Thoracic aorta endothelial cell (primary cell): ENCODE data around the gene TBX20. TPM values are rescaled to one million over a fixed set of nuclear protein-coding genes. Genes with fewer than 3 reads are reported as not detected.

Experiments used
- total RNA-seq: library from RNA; depleted of rRNA; stranded (reverse); fragments of >200 nt; gene quantifications from 2 replicates; pipeline ENCODE4 v1.2.3, GENCODE V29; 2012

Gene TBX20
- 0.29 and 14.4 TPM in 2 replicates for total RNA-seq

DNA sequence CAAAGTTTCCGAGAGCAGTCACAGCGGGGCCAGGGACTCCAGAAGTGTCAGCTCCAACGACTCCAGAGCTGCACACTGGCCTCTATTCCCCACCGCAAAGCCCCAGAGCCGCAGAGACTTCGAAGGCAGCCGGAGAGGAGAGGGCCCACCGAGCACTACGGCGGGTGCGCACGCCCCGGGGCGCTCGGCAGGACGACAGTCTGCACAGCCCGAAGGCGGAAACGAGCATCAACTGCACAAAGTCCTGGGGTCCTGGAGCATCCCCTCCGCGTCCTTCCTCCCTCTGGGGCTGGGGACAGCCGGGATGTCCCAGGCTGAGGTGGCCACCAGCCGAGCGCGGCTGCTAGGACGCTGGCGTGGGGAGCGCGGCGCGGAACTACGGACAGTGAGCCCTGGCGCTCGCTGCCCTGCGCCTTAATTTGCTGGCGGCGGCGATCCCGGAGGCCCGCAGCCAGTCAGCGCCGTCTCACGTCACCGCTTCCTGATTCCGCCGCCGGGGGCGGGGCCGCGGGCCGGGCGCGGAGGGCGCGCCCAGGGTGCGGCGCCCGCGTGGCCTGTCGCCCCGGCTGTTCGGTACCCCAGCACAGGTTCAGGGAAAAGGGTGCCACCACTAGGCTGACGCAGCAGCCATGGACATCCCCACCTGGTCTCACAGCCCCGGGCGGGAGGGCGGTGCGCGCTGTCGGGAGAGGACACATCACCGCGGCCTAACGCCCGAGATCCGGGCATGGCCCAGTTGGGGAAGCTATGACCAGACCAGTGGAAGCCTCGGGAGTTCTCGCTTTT, at the start of gene TBX20:
Gene TBX20, minus strand, starts transcription at position 391 of the 786 bp plus-strand sequence. CDS start 480 bp downstream, outside the sequence.

Other genes with a start within 250 kb of the TBX20 start
- gene DPY19L1, start 216.6 kb downstream of the TBX20 start, total RNA-seq = 119 and 138 TPM in 2 replicates